Retinal pigment epithelial cell (primary cell): ENCODE measurements around the gene NFATC2IP.

Experiments used
- DNase-seq: peaks from one replicate; pipeline ENCODE4 v3.0.0-alpha.2; 2010; ENCODE audit warnings: low read depth
- H3K4me3 ChIP-seq: 2 replicates; pipeline ENCODE4 v1.5.1; 2011; ENCODE audit warnings: mild to moderate bottlenecking, low read length, control low read depth, moderate library complexity
- TF ChIP-seq, protein P1 (sequence below): conservative IDR thresholded peaks from 2 replicates; pipeline ENCODE4 v1.5.1; 2011; ENCODE audit warnings: low read depth, low read length, control low read depth, inconsistent platforms

The NFATC2IP gene

DNA sequence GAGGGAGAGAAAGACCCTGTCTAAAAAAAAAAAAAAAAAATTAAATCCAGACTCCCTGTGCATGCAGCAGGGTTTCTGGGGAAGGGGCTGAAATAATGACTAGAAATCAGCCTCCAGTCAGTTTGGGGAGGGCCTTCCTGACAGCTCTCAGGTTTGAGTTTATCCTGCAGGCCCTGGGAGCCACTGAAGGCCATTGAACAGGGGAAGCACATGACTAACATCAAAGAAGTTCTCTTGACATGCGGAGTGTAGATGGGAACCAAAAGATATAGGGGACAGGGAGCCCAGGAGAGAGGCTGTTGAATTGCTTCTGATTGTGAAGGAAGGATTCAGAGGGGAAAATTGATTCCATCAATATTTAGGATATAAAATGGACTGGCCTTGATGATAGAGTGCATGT is 22.9 kb upstream of the NFATC2IP start:
- DNase-seq, result no peak
- TF ChIP-seq, protein P1, sequence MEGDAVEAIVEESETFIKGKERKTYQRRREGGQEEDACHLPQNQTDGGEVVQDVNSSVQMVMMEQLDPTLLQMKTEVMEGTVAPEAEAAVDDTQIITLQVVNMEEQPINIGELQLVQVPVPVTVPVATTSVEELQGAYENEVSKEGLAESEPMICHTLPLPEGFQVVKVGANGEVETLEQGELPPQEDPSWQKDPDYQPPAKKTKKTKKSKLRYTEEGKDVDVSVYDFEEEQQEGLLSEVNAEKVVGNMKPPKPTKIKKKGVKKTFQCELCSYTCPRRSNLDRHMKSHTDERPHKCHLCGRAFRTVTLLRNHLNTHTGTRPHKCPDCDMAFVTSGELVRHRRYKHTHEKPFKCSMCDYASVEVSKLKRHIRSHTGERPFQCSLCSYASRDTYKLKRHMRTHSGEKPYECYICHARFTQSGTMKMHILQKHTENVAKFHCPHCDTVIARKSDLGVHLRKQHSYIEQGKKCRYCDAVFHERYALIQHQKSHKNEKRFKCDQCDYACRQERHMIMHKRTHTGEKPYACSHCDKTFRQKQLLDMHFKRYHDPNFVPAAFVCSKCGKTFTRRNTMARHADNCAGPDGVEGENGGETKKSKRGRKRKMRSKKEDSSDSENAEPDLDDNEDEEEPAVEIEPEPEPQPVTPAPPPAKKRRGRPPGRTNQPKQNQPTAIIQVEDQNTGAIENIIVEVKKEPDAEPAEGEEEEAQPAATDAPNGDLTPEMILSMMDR, result no peak
- no peak overlapping the region for H3K4me3 ChIP-seq

DNA sequence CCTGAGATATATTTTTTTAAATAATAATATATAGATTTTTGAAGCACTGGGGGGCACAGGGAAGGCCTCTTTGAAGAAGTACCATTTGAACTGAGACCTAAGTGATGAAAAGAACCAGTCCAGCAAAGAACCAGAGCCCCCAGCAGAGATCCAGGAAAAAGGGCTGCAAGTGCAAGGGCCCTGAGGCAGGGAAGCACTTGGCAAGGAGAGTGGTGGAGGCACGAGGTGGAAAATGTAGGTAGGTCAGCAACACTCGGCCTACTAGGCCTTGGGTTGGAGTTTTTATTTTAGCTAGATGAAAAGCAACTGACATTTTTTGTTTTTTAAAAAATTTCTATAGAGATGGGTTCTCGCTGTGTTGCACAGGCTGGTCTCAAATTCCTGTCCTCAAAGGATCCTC is 20.5 kb upstream of the NFATC2IP start:
- TF ChIP-seq, protein P1, result no peak
- no peak for DNase-seq
- H3K4me3 ChIP-seq, result no peak overlapping the region

DNA sequence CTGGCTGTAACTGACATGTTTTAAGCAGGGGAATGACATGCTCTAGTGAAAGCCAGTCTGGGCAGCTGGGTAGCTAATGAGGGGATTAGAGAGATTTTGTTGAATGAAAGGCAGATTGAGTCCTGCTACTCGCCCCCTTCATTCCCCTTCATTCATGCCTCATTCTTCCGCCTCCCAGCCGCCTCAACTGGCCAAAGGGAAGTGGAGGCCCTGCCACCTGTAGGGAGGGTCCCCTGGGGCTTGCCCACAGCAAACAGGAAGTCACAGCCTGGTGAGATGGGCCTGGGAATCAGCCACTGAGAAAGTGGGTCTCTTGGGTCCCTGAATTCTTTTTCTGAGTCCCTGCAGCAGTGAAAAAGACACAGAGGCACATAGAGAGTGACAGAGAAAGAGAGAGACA is 20.1 kb upstream of the NFATC2IP start:
- no peak overlapping the region for H3K4me3 ChIP-seq
- TF ChIP-seq, protein P1, result no peak
- DNase-seq, result no peak

DNA sequence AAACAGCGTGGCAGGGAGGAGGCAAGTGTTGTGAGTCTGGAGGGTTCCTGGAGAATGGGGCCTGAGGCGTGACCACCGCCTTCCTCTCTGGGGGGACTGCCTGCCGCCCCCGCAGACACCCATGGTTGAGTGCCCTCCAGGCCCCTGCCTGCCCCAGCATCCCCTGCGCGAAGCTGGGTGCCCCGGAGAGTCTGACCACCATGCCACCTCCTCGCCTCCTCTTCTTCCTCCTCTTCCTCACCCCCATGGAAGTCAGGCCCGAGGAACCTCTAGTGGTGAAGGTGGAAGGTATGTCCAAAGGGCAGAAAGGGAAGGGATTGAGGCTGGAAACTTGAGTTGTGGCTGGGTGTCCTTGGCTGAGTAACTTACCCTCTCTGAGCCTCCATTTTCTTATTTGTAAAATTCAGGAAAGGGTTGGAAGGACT is 18.9 kb upstream of the NFATC2IP start, which contains the start of gene CD19:
Gene CD19 (plus strand): TSS at position 171 of the 425 bp plus-strand sequence. CDS start 30 bp downstream, at position 201.
- H3K4me3 ChIP-seq, result no peak within 1 kb of the TSS
- no peak for DNase-seq
- TF ChIP-seq, protein P1, result no peak

DNA sequence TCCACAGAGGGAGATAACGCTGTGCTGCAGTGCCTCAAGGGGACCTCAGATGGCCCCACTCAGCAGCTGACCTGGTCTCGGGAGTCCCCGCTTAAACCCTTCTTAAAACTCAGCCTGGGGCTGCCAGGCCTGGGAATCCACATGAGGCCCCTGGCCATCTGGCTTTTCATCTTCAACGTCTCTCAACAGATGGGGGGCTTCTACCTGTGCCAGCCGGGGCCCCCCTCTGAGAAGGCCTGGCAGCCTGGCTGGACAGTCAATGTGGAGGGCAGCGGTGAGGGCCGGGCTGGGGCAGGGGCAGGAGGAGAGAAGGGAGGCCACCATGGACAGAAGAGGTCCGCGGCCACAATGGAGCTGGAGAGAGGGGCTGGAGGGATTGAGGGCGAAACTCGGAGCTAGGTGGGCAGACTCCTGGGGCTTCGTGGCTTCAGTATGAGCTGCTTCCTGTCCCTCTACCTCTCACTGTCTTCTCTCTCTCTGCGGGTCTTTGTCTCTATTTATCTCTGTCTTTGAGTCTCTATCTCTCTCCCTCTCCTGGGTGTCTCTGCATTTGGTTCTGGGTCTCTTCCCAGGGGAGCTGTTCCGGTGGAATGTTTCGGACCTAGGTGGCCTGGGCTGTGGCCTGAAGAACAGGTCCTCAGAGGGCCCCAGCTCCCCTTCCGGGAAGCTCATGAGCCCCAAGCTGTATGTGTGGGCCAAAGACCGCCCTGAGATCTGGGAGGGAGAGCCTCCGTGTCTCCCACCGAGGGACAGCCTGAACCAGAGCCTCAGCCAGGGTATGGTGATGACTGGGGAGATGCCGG is 18.2 kb upstream of the NFATC2IP start:
- TF ChIP-seq, protein P1, result no peak
- no peak overlapping the region for H3K4me3 ChIP-seq
- DNase-seq, result no peak

DNA sequence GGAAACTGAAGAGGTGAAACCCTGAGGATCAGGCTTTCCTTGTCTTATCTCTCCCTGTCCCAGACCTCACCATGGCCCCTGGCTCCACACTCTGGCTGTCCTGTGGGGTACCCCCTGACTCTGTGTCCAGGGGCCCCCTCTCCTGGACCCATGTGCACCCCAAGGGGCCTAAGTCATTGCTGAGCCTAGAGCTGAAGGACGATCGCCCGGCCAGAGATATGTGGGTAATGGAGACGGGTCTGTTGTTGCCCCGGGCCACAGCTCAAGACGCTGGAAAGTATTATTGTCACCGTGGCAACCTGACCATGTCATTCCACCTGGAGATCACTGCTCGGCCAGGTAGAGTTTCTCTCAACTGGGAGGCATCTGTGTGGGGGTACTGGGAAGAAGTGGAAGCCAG is 17.6 kb upstream of the NFATC2IP start:
- DNase-seq, result no peak
- no peak overlapping the region for H3K4me3 ChIP-seq
- TF ChIP-seq, protein P1, result no peak

DNA sequence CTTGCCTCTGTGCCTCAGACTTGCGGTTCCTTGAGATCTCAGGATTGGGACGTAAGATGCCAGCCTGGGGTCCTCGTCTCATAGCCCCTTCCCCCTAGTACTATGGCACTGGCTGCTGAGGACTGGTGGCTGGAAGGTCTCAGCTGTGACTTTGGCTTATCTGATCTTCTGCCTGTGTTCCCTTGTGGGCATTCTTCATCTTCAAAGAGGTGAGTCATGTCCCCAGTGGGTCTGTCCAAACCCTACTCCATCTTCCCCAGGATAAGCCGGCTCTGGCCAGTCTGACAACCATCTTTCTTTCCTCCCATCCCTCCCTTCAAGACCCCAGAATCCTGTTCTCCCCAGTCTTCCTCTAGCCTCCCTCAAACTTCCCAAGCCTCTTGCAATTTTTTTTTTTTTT is 15.4 kb upstream of the NFATC2IP start:
- TF ChIP-seq, protein P1, result no peak

More for the DNA sequence above, 15.4 kb upstream of the NFATC2IP start:
- H3K4me3 ChIP-seq, result no peak overlapping the region
- DNase-seq, result no peak
